OCI-LY7 (cell line): ENCODE data around the gene SUMO4.

Experiments
- CTCF ChIP-seq: fragments of 200-600 bp; sonication (generic); conservative IDR thresholded peaks from 2 replicates; pipeline ENCODE4 v1.5.1; 2014; ENCODE audit warnings: mild to moderate bottlenecking, antibody characterized with exemption, low read length, moderate library complexity, mixed read lengths
- EZH2phosphoT487 ChIP-seq: fragments of 200-600 bp; sonication (generic); IDR thresholded peaks from 2 replicates; pipeline ENCODE4 v1.6.1; 2018; ENCODE audit warnings: low read depth, borderline replicate concordance, mild to moderate bottlenecking, mixed run types, antibody characterized with exemption, low read length, moderate library complexity, mixed read lengths

GRCh38 chr6:149421132-149421531 lies 21.1 kb downstream of the SUMO4 start:
- no peak for TF ChIP-seq CTCF
- TF ChIP-seq EZH2phosphoT487, result no peak
